ENCODE data around the gene COL9A2.

The COL9A2 gene

GRCh38 chr1:40308036-40308727 is 8.9 kb downstream of the COL9A2 start:
- no peak overlapping the region for H3K27ac ChIP-seq
- TF ChIP-seq ZFX (IDR thresholded peaks at IDR 0.05; ENCODE audit: borderline replicate concordance): no peak
- TF ChIP-seq, protein P1, sequence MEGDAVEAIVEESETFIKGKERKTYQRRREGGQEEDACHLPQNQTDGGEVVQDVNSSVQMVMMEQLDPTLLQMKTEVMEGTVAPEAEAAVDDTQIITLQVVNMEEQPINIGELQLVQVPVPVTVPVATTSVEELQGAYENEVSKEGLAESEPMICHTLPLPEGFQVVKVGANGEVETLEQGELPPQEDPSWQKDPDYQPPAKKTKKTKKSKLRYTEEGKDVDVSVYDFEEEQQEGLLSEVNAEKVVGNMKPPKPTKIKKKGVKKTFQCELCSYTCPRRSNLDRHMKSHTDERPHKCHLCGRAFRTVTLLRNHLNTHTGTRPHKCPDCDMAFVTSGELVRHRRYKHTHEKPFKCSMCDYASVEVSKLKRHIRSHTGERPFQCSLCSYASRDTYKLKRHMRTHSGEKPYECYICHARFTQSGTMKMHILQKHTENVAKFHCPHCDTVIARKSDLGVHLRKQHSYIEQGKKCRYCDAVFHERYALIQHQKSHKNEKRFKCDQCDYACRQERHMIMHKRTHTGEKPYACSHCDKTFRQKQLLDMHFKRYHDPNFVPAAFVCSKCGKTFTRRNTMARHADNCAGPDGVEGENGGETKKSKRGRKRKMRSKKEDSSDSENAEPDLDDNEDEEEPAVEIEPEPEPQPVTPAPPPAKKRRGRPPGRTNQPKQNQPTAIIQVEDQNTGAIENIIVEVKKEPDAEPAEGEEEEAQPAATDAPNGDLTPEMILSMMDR (IDR thresholded peaks at IDR 0.05): no peak

DNA sequence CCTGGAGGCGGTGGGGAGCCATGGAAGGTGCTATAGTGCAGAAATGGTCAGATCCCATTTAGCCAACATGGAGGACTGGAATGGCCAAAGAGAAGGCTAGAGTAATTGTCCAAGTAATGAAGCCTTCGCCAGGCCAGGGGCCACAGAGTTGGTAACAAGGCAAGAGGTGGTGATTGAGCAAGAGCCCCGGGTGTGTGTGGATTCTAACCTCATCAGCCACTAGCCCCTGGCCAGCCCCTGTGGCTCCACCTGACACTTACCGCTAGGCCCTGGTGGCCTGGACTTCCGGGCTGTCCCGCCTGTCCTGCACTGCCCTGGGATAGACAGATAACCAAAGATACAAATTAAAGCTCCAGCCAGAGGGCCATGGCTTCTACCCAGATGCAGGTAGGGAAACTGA is 9.9 kb downstream of the COL9A2 start:
- no peak overlapping the region for H3K27ac ChIP-seq

DNA sequence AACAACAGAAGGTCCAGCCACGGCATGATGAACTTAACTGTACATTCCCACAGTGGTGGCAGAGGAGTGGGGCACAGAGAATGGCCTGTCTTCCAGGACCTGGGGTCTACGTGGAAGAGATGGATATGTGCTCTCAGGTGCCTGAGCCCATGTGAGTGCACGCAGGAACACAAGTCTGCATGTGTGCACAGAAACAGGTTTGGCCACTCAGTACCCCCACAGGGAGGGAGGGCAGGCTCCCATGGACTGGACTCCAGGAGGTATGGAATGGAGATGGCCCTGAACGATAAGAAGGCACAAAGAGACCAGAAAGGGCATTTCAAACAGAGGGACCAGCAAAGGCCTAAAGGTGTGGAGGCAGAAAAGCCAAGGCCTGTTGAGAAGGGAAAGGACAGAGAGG is 10.8 kb downstream of the COL9A2 start:
- H3K27ac ChIP-seq: no peak overlapping the region
- TF ChIP-seq ZFX (IDR thresholded peaks at IDR 0.05; ENCODE audit: borderline replicate concordance): no peak
- TF ChIP-seq, protein P1 (IDR thresholded peaks at IDR 0.05): no peak

More for the DNA sequence above, 9.9 kb downstream of the COL9A2 start:
- TF ChIP-seq ZFX (IDR thresholded peaks at IDR 0.05; ENCODE audit: borderline replicate concordance): no peak
- TF ChIP-seq, protein P1 (IDR thresholded peaks at IDR 0.05): no peak

- no peak overlapping the region for H3K27ac ChIP-seq
- TF ChIP-seq ZFX (IDR thresholded peaks at IDR 0.05; ENCODE audit: borderline replicate concordance): no peak
- TF ChIP-seq, protein P1 (IDR thresholded peaks at IDR 0.05): no peak
These were observed 11.2 kb downstream of the COL9A2 start for GRCh38 chr1:40305871-40306270.

DNA sequence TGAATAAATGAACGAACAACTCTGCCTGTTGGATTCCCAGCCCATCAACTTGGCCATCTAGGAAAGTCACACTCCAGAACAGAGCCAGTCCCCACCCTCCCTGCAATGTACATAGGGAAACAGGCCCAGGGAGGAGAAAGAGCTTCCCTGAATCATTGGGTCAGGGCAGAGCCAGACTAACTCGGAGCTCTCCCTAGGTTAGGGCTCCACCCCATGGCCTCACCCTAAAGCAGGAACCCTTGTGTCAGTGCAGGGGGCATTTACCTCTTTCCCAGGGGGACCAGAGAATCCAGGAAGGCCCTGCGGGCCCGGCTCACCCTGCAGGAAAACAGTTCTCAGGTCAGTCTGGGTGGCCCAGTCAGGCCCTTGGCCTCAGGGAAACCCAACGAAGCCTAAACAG is 11.6 kb downstream of the COL9A2 start:
- TF ChIP-seq, protein P1 (IDR thresholded peaks at IDR 0.05): 0 out of 2 replicates have a peak, but pooled peaks have one; percentile 9
- no peak for TF ChIP-seq ZFX (IDR thresholded peaks at IDR 0.05; ENCODE audit: borderline replicate concordance)
- H3K27ac ChIP-seq: no peak overlapping the region

DNA sequence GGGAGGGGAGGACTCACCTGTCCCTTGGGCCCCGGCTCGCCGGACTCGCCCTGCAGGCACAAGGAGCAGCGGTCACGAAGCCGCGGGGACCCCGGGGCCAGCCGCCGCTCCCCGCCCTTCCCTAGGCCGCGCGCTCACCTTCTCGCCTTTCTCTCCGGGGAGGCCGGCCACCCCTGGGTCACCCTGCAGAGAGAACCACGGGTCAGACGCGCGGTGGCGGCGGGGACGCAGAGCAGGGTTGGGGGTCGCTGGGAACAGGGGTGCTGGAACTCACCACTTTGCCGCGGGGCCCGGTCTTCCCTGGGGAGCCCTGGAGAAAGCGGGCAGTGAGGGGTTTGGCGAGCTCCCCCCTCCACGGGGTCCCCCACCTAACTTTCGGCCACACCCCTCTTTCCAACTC is 13.3 kb downstream of the COL9A2 start:
- TF ChIP-seq, protein P1 (IDR thresholded peaks at IDR 0.05): no peak
- H3K27ac ChIP-seq: no peak overlapping the region

- H3K27ac ChIP-seq: no peak overlapping the region
- no peak for TF ChIP-seq ZFX (IDR thresholded peaks at IDR 0.05; ENCODE audit: borderline replicate concordance)
- TF ChIP-seq, protein P1 (IDR thresholded peaks at IDR 0.05): no peak
These were observed 13.9 kb downstream of the COL9A2 start for GRCh38 chr1:40303051-40303771.
